Endothelial cell of umbilical vein (primary cell): Measurements from ENCODE around the gene DEPDC1B.

Source experiments
- GATA2 ChIP-seq: IDR thresholded peaks from 2 replicates; pipeline ENCODE4 v1.7.0; 2011; ENCODE audit warnings: low read depth, mild to moderate bottlenecking, moderate library complexity, mixed read lengths, low read length; ENCODE audit not compliant: insufficient read length, insufficient read depth
- POLR2A ChIP-seq: IDR thresholded peaks from 2 replicates; pipeline ENCODE4 v1.6.1; 2012; ENCODE audit warnings: low read depth, mild to moderate bottlenecking, control low read depth, low read length
- POLR2AphosphoS5 ChIP-seq: IDR thresholded peaks from 2 replicates; pipeline ENCODE4 v1.6.1; 2012; ENCODE audit warnings: low read depth, mild to moderate bottlenecking, control low read depth, low read length, moderate library complexity; ENCODE audit not compliant: insufficient read depth
- TF ChIP-seq, protein P1 (sequence below), 2 donors: IDR thresholded peaks; 1 replicate in 1 of 2; 2 replicates in 1 of 2; pipeline ENCODE4 v1.5.1; 2011; ENCODE audit warnings: low read length in 2 of 2, mild to moderate bottlenecking in 2 of 2, moderate library complexity in 2 of 2, control low read depth in 1 of 2, inconsistent platforms in 1 of 2, low read depth in 1 of 2; ENCODE audit not compliant: insufficient read depth in 1 of 2; ENCODE audit errors: extremely low read depth in 1 of 2

DNA sequence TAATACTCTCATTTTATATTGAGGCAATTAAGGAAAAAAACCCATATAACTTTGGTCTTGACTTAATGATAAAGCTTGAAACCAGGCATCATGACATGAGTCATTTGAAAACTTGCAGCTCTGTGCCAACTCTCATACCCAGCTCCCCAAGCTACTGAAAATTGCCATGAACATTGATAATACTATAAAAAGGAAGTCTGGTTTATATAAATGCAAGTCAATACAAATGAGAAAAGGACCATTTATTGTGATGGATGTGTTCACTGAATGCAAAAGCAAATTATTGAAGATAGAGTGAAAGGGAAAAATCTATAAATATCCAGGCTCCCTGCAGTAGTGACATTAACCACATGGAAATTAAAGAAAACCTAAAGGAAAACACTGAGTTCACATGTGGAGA lies 116.3 kb downstream of the DEPDC1B start:
- TF ChIP-seq, protein P1, sequence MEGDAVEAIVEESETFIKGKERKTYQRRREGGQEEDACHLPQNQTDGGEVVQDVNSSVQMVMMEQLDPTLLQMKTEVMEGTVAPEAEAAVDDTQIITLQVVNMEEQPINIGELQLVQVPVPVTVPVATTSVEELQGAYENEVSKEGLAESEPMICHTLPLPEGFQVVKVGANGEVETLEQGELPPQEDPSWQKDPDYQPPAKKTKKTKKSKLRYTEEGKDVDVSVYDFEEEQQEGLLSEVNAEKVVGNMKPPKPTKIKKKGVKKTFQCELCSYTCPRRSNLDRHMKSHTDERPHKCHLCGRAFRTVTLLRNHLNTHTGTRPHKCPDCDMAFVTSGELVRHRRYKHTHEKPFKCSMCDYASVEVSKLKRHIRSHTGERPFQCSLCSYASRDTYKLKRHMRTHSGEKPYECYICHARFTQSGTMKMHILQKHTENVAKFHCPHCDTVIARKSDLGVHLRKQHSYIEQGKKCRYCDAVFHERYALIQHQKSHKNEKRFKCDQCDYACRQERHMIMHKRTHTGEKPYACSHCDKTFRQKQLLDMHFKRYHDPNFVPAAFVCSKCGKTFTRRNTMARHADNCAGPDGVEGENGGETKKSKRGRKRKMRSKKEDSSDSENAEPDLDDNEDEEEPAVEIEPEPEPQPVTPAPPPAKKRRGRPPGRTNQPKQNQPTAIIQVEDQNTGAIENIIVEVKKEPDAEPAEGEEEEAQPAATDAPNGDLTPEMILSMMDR (IDR thresholded peaks at IDR 0.05; ENCODE audit: extremely low read depth in 1 of 2, insufficient read depth in 1 of 2, low read depth in 1 of 2, low read length in 2 of 2) = no peak
- TF ChIP-seq POLR2A = no peak
- no peak for TF ChIP-seq POLR2AphosphoS5
- TF ChIP-seq GATA2 = no peak
